Activated CD8-positive, alpha-beta T cell treated with anti-CD3 and anti-CD28 coated beads for 36 hours (primary cell): ENCODE measurements around the gene SZT2. TPM values are rescaled to one million over a fixed set of nuclear protein-coding genes. Genes with fewer than 3 reads are reported as not detected.
A peak's percentile ranks its signal among the peaks of the same experiment; 100 is the strongest.

ENCODE experiments used
- ATAC-seq: fragments of 200-7000 bp; cut with Tn5 transposase; one replicate; pipeline ENCODE4 v1.10.0; 2021; ENCODE audit warnings: mild to moderate bottlenecking, moderate library complexity
- CTCF ChIA-PET: fragments of 350-600 bp; sonication (Branson Sonifier 250); formaldehyde crosslinking; loops from one replicate; lab custom pipeline; 2021; ENCODE audit warnings: antibody characterized with exemption; lab: Charles Lee
- POLR2A ChIA-PET: fragments of 350-600 bp; sonication (Branson Sonifier 250); formaldehyde crosslinking; loops from one replicate; lab custom pipeline; 2021; ENCODE audit warnings: antibody characterized with exemption; lab: Charles Lee
- DNase-seq: peaks from one replicate; pipeline ENCODE4 v3.0.0-alpha.2; 2020
- H3K27ac Mint-ChIP-seq: one replicate; pipeline ENCODE4 v1.8.0; 2021; ENCODE audit warnings: mild to moderate bottlenecking, mixed read lengths
- H3K27me3 Mint-ChIP-seq: one replicate; pipeline ENCODE4 v1.8.0; 2021; ENCODE audit warnings: mixed read lengths
- H3K36me3 Mint-ChIP-seq: one replicate; pipeline ENCODE4 v1.8.0; 2021; ENCODE audit warnings: low read depth, mixed read lengths
- H3K4me1 Mint-ChIP-seq: one replicate; pipeline ENCODE4 v1.8.0; 2021; ENCODE audit warnings: low read depth, mixed read lengths
- H3K4me3 Mint-ChIP-seq: one replicate; pipeline ENCODE4 v1.8.0; 2021; ENCODE audit warnings: mild to moderate bottlenecking, moderate library complexity, mixed read lengths
- H3K9me3 Mint-ChIP-seq: one replicate; pipeline ENCODE4 v1.8.0; 2021; ENCODE audit warnings: mixed read lengths
- CTCF ChIP-seq: fragments of 200-600 bp; IDR thresholded peaks from one replicate; pipeline ENCODE4 v1.8.0; 2022; ENCODE audit warnings: antibody characterized with exemption, mild to moderate bottlenecking
- intact Hi-C: fragments of 100-400 bp; cut with micrococcal nuclease; formaldehyde crosslinking; loops from one replicate; pipeline ENCODE4 v1.10.0; 2022
- total RNA-seq, 2 experiments: library from RNA; stranded (reverse); gene quantifications; one replicate each; pipeline ENCODE4 v1.2.3, GENCODE V29; 2021

SZT2 gene
- total RNA-seq, 2 experiments from 2014 or later, result 30.1 to 33.3 TPM

DNA sequence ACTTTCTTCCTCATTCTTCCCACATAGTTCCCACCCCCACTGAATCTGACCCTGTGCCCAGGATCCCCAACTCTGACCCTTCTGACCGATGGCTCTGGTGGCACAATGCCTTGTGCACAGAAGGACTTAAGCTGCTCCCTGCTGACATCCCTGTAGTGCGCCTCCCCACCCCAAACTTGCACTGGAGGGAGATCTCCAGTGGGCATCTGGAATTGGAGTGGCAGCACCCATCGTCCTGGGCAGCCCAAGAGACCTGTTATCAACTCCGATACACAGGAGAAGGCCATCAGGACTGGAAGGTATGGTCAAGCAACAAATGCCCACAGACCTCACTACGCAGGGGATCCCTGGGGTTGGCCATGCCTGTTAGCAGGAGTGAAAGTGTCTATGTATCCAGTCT, 43.1 kb upstream of the SZT2 start:
- H3K36me3 Mint-ChIP-seq, result no peaks in the 10 kb centered on the region
- no peaks in the 10 kb centered on the region for H3K9me3 Mint-ChIP-seq
- ChIA-PET CTCF (no interaction called here), POLR2A (interaction anchor here (0.6 kb wide), 1 partner anchor 44 kb away, joined by 3 read pairs; the partner anchor contains the start of genes MED8 and SZT2)
- TF ChIP-seq CTCF, result no peak
- DNase-seq (no peak), ATAC-seq (no peak)
- no peak overlapping the region for H3K27ac Mint-ChIP-seq
- H3K4me3 Mint-ChIP-seq, result no peak overlapping the region
- H3K4me1 Mint-ChIP-seq, result peaks cover 12% of the 10 kb centered on the region
- H3K27me3 Mint-ChIP-seq, result no peaks in the 10 kb centered on the region
- intact Hi-C loops, result no loop called here

DNA sequence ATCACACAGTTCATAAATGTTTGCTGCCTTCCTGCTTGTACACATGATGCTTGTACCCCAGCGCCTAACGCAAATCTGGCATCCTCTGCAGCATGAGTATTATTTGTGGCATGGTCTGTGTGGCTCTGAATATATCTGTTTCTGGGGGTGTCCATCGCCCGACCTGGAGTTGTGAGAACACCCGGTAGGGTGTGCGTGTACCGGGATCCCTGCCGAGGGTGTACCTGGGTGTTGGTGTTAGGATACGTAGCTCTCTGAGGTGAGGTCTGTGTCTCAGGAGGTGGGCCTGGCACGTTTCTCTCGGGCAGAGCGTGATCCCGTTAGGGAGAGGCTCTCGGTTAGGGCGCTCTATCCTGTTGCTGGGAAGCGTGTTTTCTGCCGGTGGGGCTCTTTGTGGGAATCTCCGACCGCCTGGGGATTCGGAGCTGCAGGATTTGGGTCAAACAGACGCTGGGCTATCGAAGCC, 41.3 kb upstream of the SZT2 start:
- DNase-seq (no peak), ATAC-seq (no peak)
- H3K4me3 Mint-ChIP-seq, result peak overlapping the region; percentile 46
- POLR2A ChIA-PET, result interaction anchor here (0.8 to 1.0 kb wide), 2 partner anchors 10 to 14 kb away, joined by 3 read pairs; no protein-coding TSS in a partner anchor
- no peaks in the 10 kb centered on the region for H3K36me3 Mint-ChIP-seq
- CTCF ChIA-PET, result no interaction called here
- no peaks in the 10 kb centered on the region for H3K9me3 Mint-ChIP-seq
- H3K27ac Mint-ChIP-seq, result peak overlapping the region; percentile 35
- no peak for TF ChIP-seq CTCF
- H3K27me3 Mint-ChIP-seq, result no peaks in the 10 kb centered on the region
- peaks cover 12% of the 10 kb centered on the region for H3K4me1 Mint-ChIP-seq
- intact Hi-C loops, result no loop called here

DNA sequence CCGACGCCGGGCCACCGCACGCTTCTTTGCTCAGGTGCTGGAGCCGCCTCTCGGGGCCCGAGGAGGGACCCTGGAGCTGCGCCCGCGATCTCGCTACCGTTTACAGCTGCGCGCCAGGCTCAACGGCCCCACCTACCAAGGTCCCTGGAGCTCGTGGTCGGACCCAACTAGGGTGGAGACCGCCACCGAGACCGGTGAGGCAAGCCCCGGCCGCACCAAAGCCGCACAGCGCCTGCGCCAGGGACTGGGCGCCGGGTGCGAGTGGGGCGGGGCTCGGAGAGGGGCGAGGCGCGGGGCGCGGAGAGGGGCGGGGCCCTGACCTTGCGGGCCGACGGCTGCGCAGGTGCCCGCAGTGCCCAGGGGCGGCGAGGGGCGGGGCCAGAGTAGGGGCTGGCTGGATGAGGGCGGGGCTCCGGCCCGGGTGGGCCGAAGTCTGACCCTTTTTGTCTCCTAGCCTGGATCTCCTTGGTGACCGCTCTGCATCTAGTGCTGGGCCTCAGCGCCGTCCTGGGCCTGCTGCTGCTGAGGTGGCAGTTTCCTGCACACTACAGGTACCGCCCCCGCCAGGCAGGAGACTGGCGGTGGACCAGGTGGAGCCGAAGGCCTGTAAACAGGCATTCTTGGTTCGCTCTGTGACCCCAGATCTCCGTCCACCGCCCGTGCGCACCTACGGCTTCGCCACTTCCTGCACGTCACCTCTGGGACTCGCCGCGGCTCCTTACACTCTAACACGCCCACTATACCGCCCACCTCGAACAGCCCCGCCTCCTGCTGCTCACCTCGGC, 40.7 kb upstream of the SZT2 start:
- TF ChIP-seq CTCF, result no peak
- DNase-seq (peak; percentile 88), ATAC-seq (peak; percentile 84)
- ChIA-PET CTCF (no interaction called here), POLR2A (interaction anchor here (0.8 to 1.0 kb wide), 2 partner anchors 9 to 13 kb away, joined by 3 read pairs; no protein-coding TSS in a partner anchor)
- no peaks in the 10 kb centered on the region for H3K27me3 Mint-ChIP-seq
- intact Hi-C loops, result no loop called here
- peaks cover 12% of the 10 kb centered on the region for H3K4me1 Mint-ChIP-seq
- H3K4me3 Mint-ChIP-seq, result peak overlapping the region; percentile 71
- H3K36me3 Mint-ChIP-seq, result no peaks in the 10 kb centered on the region
- peak overlapping the region; percentile 88 for H3K27ac Mint-ChIP-seq
- no peaks in the 10 kb centered on the region for H3K9me3 Mint-ChIP-seq

GRCh38 chr1:43349594-43350306, 39.9 kb upstream of the SZT2 start:
- no peak for TF ChIP-seq CTCF
- DNase-seq (no peak), ATAC-seq (no peak)
- Mint-ChIP-seq H3K36me3 (no peaks in the 10 kb centered on the region), H3K4me1 (peaks cover 12% of the 10 kb centered on the region), H3K27me3 (no peaks in the 10 kb centered on the region), H3K27ac (peak overlapping the region; percentile 88), H3K4me3 (peak overlapping the region; percentile 71), H3K9me3 (no peaks in the 10 kb centered on the region)
- CTCF ChIA-PET, result no interaction called here
- POLR2A ChIA-PET, result interaction anchor here (1.1 kb wide), 1 partner anchor 18 kb away, joined by 4 read pairs; the partner anchor contains the start of gene ELOVL1
- intact Hi-C loops, result no loop called here
